Panc1 (cell line): ENCODE results near the gene CSNK1G2. TPM values are rescaled to one million over a fixed set of nuclear protein-coding genes. Genes with fewer than 3 reads are reported as not detected.

Experiments
- ATAC-seq: fragments of 200-7000 bp; cut with Tn5 transposase; 2 replicates; pipeline ENCODE4 v1.9.1; 2020; ENCODE audit warnings: mild to moderate bottlenecking, moderate library complexity
- BruUV-seq: library from RNA; stranded (reverse); fragments of 400-500 nt; replicated peaks from 2 replicates; lab custom pipeline; 2021; lab: Mats Ljungman, UMichigan
- CTCF ChIA-PET: fragments of 300-600 bp; sonication (Branson Sonifier 250); formaldehyde crosslinking; loops from one replicate; lab custom pipeline; 2022; ENCODE audit warnings: antibody characterized with exemption; lab: Charles Lee
- POLR2A ChIA-PET: fragments of 300-600 bp; sonication (Branson Sonifier 250); formaldehyde crosslinking; loops from one replicate; lab custom pipeline; 2022; ENCODE audit warnings: antibody characterized with exemption; lab: Charles Lee
- DNase-seq: peaks from one replicate; pipeline ENCODE4 v3.0.0-alpha.2; 2010; ENCODE audit warnings: low read depth, low spot score
- H3K27ac ChIP-seq: 2 replicates; pipeline ENCODE4 v1.5.1; 2011; ENCODE audit warnings: mild to moderate bottlenecking, low read length, inconsistent platforms
- H3K27me3 ChIP-seq: fragments of 200-500 bp; sonication (Bioruptor generic); 2 replicates; pipeline ENCODE4 v1.6.0; 2014; ENCODE audit warnings: low read length, inconsistent platforms; ENCODE audit not compliant: control insufficient read depth, insufficient read depth
- H3K36me3 ChIP-seq: fragments of 200-500 bp; sonication (Bioruptor generic); 2 replicates; pipeline ENCODE4 v1.5.1; 2014; ENCODE audit warnings: inconsistent platforms, mild to moderate bottlenecking, low read length, moderate library complexity; ENCODE audit not compliant: control insufficient read depth, insufficient read depth
- H3K4me1 ChIP-seq: 2 replicates; pipeline ENCODE4 v1.5.1; 2011; ENCODE audit warnings: inconsistent platforms, mild to moderate bottlenecking, low read length, moderate library complexity; ENCODE audit not compliant: control insufficient read depth, insufficient read depth
- H3K4me3 ChIP-seq, 2 experiments: 2 replicates each; pipeline ENCODE4 v1.5.1; 2011 to 2012; ENCODE audit warnings: low read depth in 2 of 2, low read length in 2 of 2, mild to moderate bottlenecking in 2 of 2, inconsistent platforms in 1 of 2, moderate library complexity in 1 of 2
- H3K9me3 ChIP-seq: fragments of 200-500 bp; sonication (Bioruptor generic); 2 replicates; pipeline ENCODE4 v1.5.1; 2014; ENCODE audit warnings: low read depth, mild to moderate bottlenecking, inconsistent platforms, low read length, moderate library complexity; ENCODE audit not compliant: control insufficient read depth, insufficient read depth
- CTCF ChIP-seq: fragments of 450-650 bp; IDR thresholded peaks from 2 replicates; pipeline ENCODE4 v1.5.1; 2017; ENCODE audit warnings: mild to moderate bottlenecking
- POLR2AphosphoS5 ChIP-seq: IDR thresholded peaks from 2 replicates; pipeline ENCODE4 v1.6.1; 2012; ENCODE audit warnings: mild to moderate bottlenecking, low read depth, low read length, moderate library complexity
- REST ChIP-seq, 2 experiments: IDR thresholded peaks; 2 replicates each; pipeline ENCODE4 v1.6.1; 2011 to 2012; ENCODE audit warnings: low read depth in 2 of 2, control low read depth in 1 of 2, low read length in 1 of 2, mild to moderate bottlenecking in 1 of 2, moderate library complexity in 1 of 2; ENCODE audit not compliant: insufficient read depth in 1 of 2
- SIN3A ChIP-seq: IDR thresholded peaks from 2 replicates; pipeline ENCODE4 v1.6.1; 2012; ENCODE audit warnings: low read depth, mild to moderate bottlenecking, low read length, moderate library complexity, borderline replicate concordance; ENCODE audit not compliant: insufficient read depth
- TCF7L2 ChIP-seq: IDR thresholded peaks from 2 replicates; pipeline ENCODE4 v1.6.1; 2011; ENCODE audit warnings: mild to moderate bottlenecking, low read depth, low read length, inconsistent platforms
- in situ Hi-C: cut with HindIII; loops from 2 replicates; pipeline ENCODE4 v1.10.0; 2016; ENCODE audit warnings: low sequenced_read_pairs, low pct_unique_long_range_greater_than_20kb
- intact Hi-C: fragments of 100-400 bp; cut with micrococcal nuclease; formaldehyde crosslinking; loops from one replicate; pipeline ENCODE4 v1.10.0; 2022; ENCODE audit not compliant: unreplicated experiment
- total RNA-seq: library from RNA; stranded (reverse); gene quantifications from one replicate; pipeline ENCODE4 v1.2.1, GENCODE V29; 2021; ENCODE audit not compliant: unreplicated experiment

CSNK1G2 gene
- total RNA-seq, 1 experiment from 2014 or later = 65.8 TPM

- DNase-seq (no peak), ATAC-seq (no peak)
- CTCF ChIA-PET = no interaction called here
- no peaks in the 10 kb centered on the region for H3K27me3 ChIP-seq
- intact Hi-C loops = no loop called here
- in situ Hi-C loops = no loop called here
- H3K4me1 ChIP-seq = no peaks in the 10 kb centered on the region
- no peaks in the 10 kb centered on the region for H3K36me3 ChIP-seq
- H3K4me3 ChIP-seq = no peak overlapping the region
- H3K27ac ChIP-seq = no peak overlapping the region
- no TSS peak for BruUV-seq
- TF ChIP-seq POLR2AphosphoS5 (no peak), SIN3A (no peak), CTCF (no peak), TCF7L2 (no peak), REST (IDR thresholded peaks at IDR 0.05; ENCODE audit: insufficient read depth in 1 of 2, low read depth in 2 of 2, low read length in 1 of 2) (no peak)
- H3K9me3 ChIP-seq = no peaks in the 10 kb centered on the region
- POLR2A ChIA-PET = no interaction called here
Measured at GRCh38 chr19:1962674-1963073, 21.7 kb downstream of the CSNK1G2 start.

GRCh38 chr19:1967087-1967608 lies 26.2 kb downstream of the CSNK1G2 start:
- CTCF ChIA-PET = no interaction called here

GRCh38 chr19:1968279-1969175 lies 27.6 kb downstream of the CSNK1G2 start:
- POLR2A ChIA-PET = no interaction called here
- no peaks in the 10 kb centered on the region for H3K36me3 ChIP-seq
- no peaks in the 10 kb centered on the region for H3K27me3 ChIP-seq
- H3K9me3 ChIP-seq = no peaks in the 10 kb centered on the region
- DNase-seq (no peak), ATAC-seq (no peak)
- H3K4me1 ChIP-seq = no peaks in the 10 kb centered on the region
- no peak overlapping the region for H3K27ac ChIP-seq
- CTCF ChIA-PET = no interaction called here
- H3K4me3 ChIP-seq = no peak overlapping the region
- TF ChIP-seq POLR2AphosphoS5 = no peak
- TF ChIP-seq CTCF = no peak
- no peak for TF ChIP-seq TCF7L2
- TF ChIP-seq SIN3A = no peak
- no peak for TF ChIP-seq REST (IDR thresholded peaks at IDR 0.05; ENCODE audit: insufficient read depth in 1 of 2, low read depth in 2 of 2, low read length in 1 of 2)
- BruUV-seq = no TSS peak
- in situ Hi-C loops = no loop called here
- intact Hi-C loops = no loop called here

More at GRCh38 chr19:1967087-1967608, 26.2 kb downstream of the CSNK1G2 start:
- Histone ChIP-seq H3K4me1 (no peaks in the 10 kb centered on the region), H3K9me3 (no peaks in the 10 kb centered on the region), H3K27ac (no peak overlapping the region), H3K27me3 (no peaks in the 10 kb centered on the region), H3K36me3 (no peaks in the 10 kb centered on the region), H3K4me3 (no peak overlapping the region)
- POLR2A ChIA-PET = no interaction called here
- in situ Hi-C loops = no loop called here
- DNase-seq (no peak), ATAC-seq (no peak)
- no peak for TF ChIP-seq TCF7L2
- TF ChIP-seq POLR2AphosphoS5 = no peak
- TF ChIP-seq SIN3A = no peak
- BruUV-seq = no TSS peak
- intact Hi-C loops = no loop called here
